K562 (cell line): ENCODE data around the gene KCNAB1. TPM values are rescaled to one million over a fixed set of nuclear protein-coding genes. Genes with fewer than 3 reads are reported as not detected.

Experiments used
- ATF3 ChIP-seq, 2 experiments: fragments of 450-650 bp in 1 of 2; sonication (generic) in 1 of 2; formaldehyde crosslinking in 1 of 2; IDR thresholded peaks in 1 of 2; conservative IDR thresholded peaks in 1 of 2; 2 replicates each; pipeline versions ENCODE4 v1.6.1 to v1.8.1; 2016 to 2023; ENCODE audit warnings: mild to moderate bottlenecking in 2 of 2, moderate library complexity in 2 of 2, inconsistent platforms in 1 of 2, missing genetic modification reagents in 1 of 2
- CEBPB ChIP-seq: fragments of 450-650 bp; IDR thresholded peaks from 2 replicates; pipeline ENCODE4 v1.6.1; 2016; ENCODE audit warnings: missing genetic modification characterization, missing compliant biosample characterization
- CTBP1 ChIP-seq: fragments of 450-650 bp; IDR thresholded peaks from 2 replicates; pipeline ENCODE4 v1.6.1; 2016; ENCODE audit warnings: borderline replicate concordance
- CXXC5 ChIP-seq: fragments of 250-450 bp; sonication (Bioruptor Pico); IDR thresholded peaks from 2 replicates; pipeline ENCODE4 v1.8.0; 2022; ENCODE audit warnings: inconsistent platforms, mild to moderate bottlenecking, moderate library complexity
- E2F8 ChIP-seq: fragments of 450-650 bp; IDR thresholded peaks from 2 replicates; pipeline ENCODE4 v1.7.1; 2018; ENCODE audit warnings: mild to moderate bottlenecking, low read depth; ENCODE audit not compliant: partially characterized antibody
- EWSR1 ChIP-seq: fragments of 450-650 bp; IDR thresholded peaks from 2 replicates; pipeline ENCODE4 v1.6.1; 2018; ENCODE audit warnings: borderline replicate concordance, mild to moderate bottlenecking, low read depth, moderate library complexity; ENCODE audit not compliant: partially characterized antibody
- HCFC1 ChIP-seq: IDR thresholded peaks from 2 replicates; pipeline ENCODE4 v1.6.1; 2012; ENCODE audit warnings: low read depth, low read length, improper control_type of control experiment
- HMG20B ChIP-seq: fragments of 250-450 bp; sonication (Bioruptor Pico); IDR thresholded peaks from 2 replicates; pipeline ENCODE4 v1.5.0; 2021; ENCODE audit warnings: mild to moderate bottlenecking
- IRF1 ChIP-seq: sonication (generic); formaldehyde crosslinking; IDR thresholded peaks from 2 replicates; pipeline ENCODE4 v1.8.0; 2022; ENCODE audit warnings: missing genetic modification reagents, mild to moderate bottlenecking, borderline replicate concordance
- NR2C1 ChIP-seq, 2 experiments: fragments of 450-650 bp; IDR thresholded peaks; 2 replicates each; pipeline ENCODE4 v1.6.1; 2017; ENCODE audit warnings: mild to moderate bottlenecking in 2 of 2, antibody characterized with exemption in 1 of 2, inconsistent platforms in 1 of 2, missing compliant biosample characterization in 1 of 2, missing genetic modification characterization in 1 of 2
- NRF1 ChIP-seq, 2 experiments: fragments of 450-650 bp; IDR thresholded peaks in 1 of 2; conservative IDR thresholded peaks in 1 of 2; 2 replicates each; pipeline ENCODE4 v1.6.1; 2014; ENCODE audit warnings: mild to moderate bottlenecking in 2 of 2
- PTRF ChIP-seq: fragments of 450-650 bp; IDR thresholded peaks from 2 replicates; pipeline ENCODE4 v1.6.1; 2016; ENCODE audit warnings: mild to moderate bottlenecking, missing genetic modification characterization, missing compliant biosample characterization
- PYGO2 ChIP-seq: fragments of 450-650 bp; IDR thresholded peaks from 2 replicates; pipeline ENCODE4 v1.6.1; 2016; ENCODE audit warnings: mild to moderate bottlenecking, missing genetic modification characterization, moderate library complexity, missing compliant biosample characterization
- RFX7 ChIP-seq: fragments of 250-450 bp; sonication (Bioruptor Pico); IDR thresholded peaks from 2 replicates; pipeline ENCODE4 v1.5.1; 2021; ENCODE audit warnings: mild to moderate bottlenecking
- SMARCA4 ChIP-seq: fragments of 450-650 bp; IDR thresholded peaks from 2 replicates; pipeline ENCODE4 v1.6.1; 2016
- SREBF1 ChIP-seq: fragments of 150-350 bp; IDR thresholded peaks from 2 replicates; pipeline ENCODE4 v1.6.1; 2014; ENCODE audit warnings: antibody characterized with exemption, low read depth, low read length, borderline replicate concordance
- ZBTB5 ChIP-seq: fragments of 450-650 bp; IDR thresholded peaks from 2 replicates; pipeline ENCODE4 v1.6.1; 2017; ENCODE audit warnings: antibody characterized with exemption
- ZNF253 ChIP-seq: fragments of 250-450 bp; sonication (Bioruptor Pico); conservative IDR thresholded peaks from 2 replicates; pipeline ENCODE4 v1.6.1; 2021; ENCODE audit warnings: mild to moderate bottlenecking
- ZNF639 ChIP-seq, 2 experiments: fragments of 200-800 bp in 1 of 2; sonication (Bioruptor generic) in 1 of 2; sonication (generic) in 1 of 2; formaldehyde crosslinking in 1 of 2; IDR thresholded peaks in 1 of 2; conservative IDR thresholded peaks in 1 of 2; 2 replicates each; pipeline versions ENCODE4 v1.5.0 to v1.6.1; 2016 to 2020; ENCODE audit warnings: missing compliant biosample characterization in 1 of 2, missing genetic modification characterization in 1 of 2, missing genetic modification reagents in 1 of 2
- polyA plus RNA-seq, 8 experiments: library from polyadenylated mRNA; depleted of rRNA in 4 of 8; stranded (reverse) in 5 of 8; unstranded in 3 of 8; fragments of >200 nt; fragmentation: Nextera tagmentation in 2 of 8; fragmentation: Illumina TruSeq in 1 of 8; extraction: Ambion mirVana in 2 of 8; extraction: Trizol in 1 of 8; gene quantifications; 2 replicates each; pipeline versions ENCODE4 v1.2.1 to v1.2.3, GENCODE V29; 2011 to 2014; ENCODE audit warnings: inconsistent platforms in 1 of 8, missing spikeins in 1 of 8
- total RNA-seq, 7 experiments: library from RNA; depleted of rRNA in 6 of 7; stranded (reverse); fragments of >200 nt in 6 of 7; fragmentation: Illumina TruSeq in 2 of 7; extraction: Trizol in 2 of 7; gene quantifications; 2 replicates each; pipeline versions ENCODE4 v1.2.1 to v1.2.3, GENCODE V29; 2011 to 2021; ENCODE audit warnings: low replicate concordance in 1 of 7

KCNAB1 gene
- total and polyA plus RNA-seq, 9 of the 15 experiments (the other 6 are each of a cell fraction or from before 2014, with no cell fraction given), result 0.14 to 1.2 (median 0.51) TPM

- TF ChIP-seq ZNF253 (CRISPR knock-in tag) (no peak), PYGO2 (tag) (peak; percentile 72), EWSR1 (no peak), HMG20B (CRISPR knock-in tag) (no peak), CXXC5 (CRISPR knock-in tag) (peak; percentile 97), CEBPB (peak; percentile 43), E2F8 (no peak), PTRF (no peak), NRF1 (conservative IDR thresholded peaks at IDR 0.05 in 1 of 2, IDR thresholded peaks at IDR 0.05 in 1 of 2) (no peak), RFX7 (CRISPR knock-in tag) (no peak), ATF3 (IDR thresholded peaks at IDR 0.05) (peak; percentile 61; the same call in 1 of the 2 replicates), ATF3 (CRISPR knock-in tag; conservative IDR thresholded peaks at IDR 0.05) (no peak), NR2C1 (IDR thresholded peaks at IDR 0.05) (no peak), NR2C1 (tag; IDR thresholded peaks at IDR 0.05) (no peak), SMARCA4 (peak; percentile 97), IRF1 (CRISPR knock-in tag) (no peak), HCFC1 (no peak), ZNF639 (CRISPR knock-in tag; conservative IDR thresholded peaks at IDR 0.05 in 1 of 2, IDR thresholded peaks at IDR 0.05 in 1 of 2) (peak in 1 of 2 experiments; percentile 55; a peak in 2 of 4 replicates), CTBP1 (peak; percentile 64; the same call in 1 of the 2 replicates), ZBTB5 (no peak), SREBF1 (no peak)
Measured at GRCh38 chr3:156460206-156460611, 339.8 kb downstream of the KCNAB1 start (continued).
